ENCODE measurements around the gene TRIM58.

The TRIM58 gene

GRCh38 chr1:247895163-247895637 is 38.2 kb downstream of the TRIM58 start, which contains the start of gene OR2W3:
OR2W3 (plus strand) TSS chr1:247895587; CDS start chr1:247895587, 0 bp downstream.
- DNase-seq: no peak

GRCh38 chr1:247895976-247896375 is 39.0 kb downstream of the TRIM58 start:
- no peak for DNase-seq

- no peak for DNase-seq
Measured at GRCh38 chr1:247904122-247904521, 47.1 kb downstream of the TRIM58 start.

- DNase-seq: no peak
Measured at GRCh38 chr1:247905181-247905580, 48.2 kb downstream of the TRIM58 start.

- DNase-seq: peak in 1 of 2 experiments; percentile 28
Measured at GRCh38 chr1:247905910-247906503, 49.0 kb downstream of the TRIM58 start.

- peak; percentile 69 to 92 for DNase-seq
Measured at GRCh38 chr1:247906504-247907047, 49.6 kb downstream of the TRIM58 start.

GRCh38 chr1:247908766-247909165 is 51.8 kb downstream of the TRIM58 start:
- no peak for DNase-seq

GRCh38 chr1:247913786-247914185 is 56.8 kb downstream of the TRIM58 start:
- DNase-seq: no peak

GRCh38 chr1:247914941-247915662 is 58.1 kb downstream of the TRIM58 start:
- no peak for DNase-seq

- DNase-seq: no peak
Measured at GRCh38 chr1:247919952-247920351, 63.0 kb downstream of the TRIM58 start, which contains the start of gene OR2T8. OR2T8 (plus strand) TSS chr1:247920252; CDS start chr1:247921018, 766 bp downstream.

GRCh38 chr1:247923941-247924340 is 67.0 kb downstream of the TRIM58 start:
- DNase-seq: no peak

GRCh38 chr1:247924868-247925267 is 67.9 kb downstream of the TRIM58 start, which contains the start of gene OR2AJ1:
OR2AJ1 (plus strand) TSS chr1:247924889; CDS start chr1:247933769, 8,880 bp downstream.
- no peak for DNase-seq
